SK-N-SH (cell line): Measurements from ENCODE around the gene PLEKHG1.

ENCODE experiments used
- CTCF ChIP-seq: fragments of 200-600 bp; sonication (generic); IDR thresholded peaks from 2 replicates; pipeline ENCODE4 v1.6.1; 2017; ENCODE audit warnings: antibody characterized with exemption, mild to moderate bottlenecking, moderate library complexity
- FOXJ3 ChIP-seq: sonication (generic); formaldehyde crosslinking; IDR thresholded peaks from 2 replicates; pipeline ENCODE4 v1.5.1; 2020; ENCODE audit warnings: mild to moderate bottlenecking, missing genetic modification reagents

- no peak for TF ChIP-seq CTCF
- TF ChIP-seq FOXJ3 (CRISPR knock-in tag), result no peak
Observed at GRCh38 chr6:150569161-150569560, 30.5 kb upstream of the PLEKHG1 start.
